ENCODE results near the gene GRIP1.

GRIP1 gene

GRCh38 chr12:66678338-66679275, at the start of gene GRIP1:
Gene GRIP1, minus strand, starts transcription at chr12:66679076. Its CDS starts 172 bp downstream, at chr12:66678904.
- no peak for DNase-seq

GRCh38 chr12:66726556-66726955, 47.7 kb upstream of the GRIP1 start:
- no peak for DNase-seq

GRCh38 chr12:66725031-66725430, 46.2 kb upstream of the GRIP1 start:
- DNase-seq = no peak

- no peak for DNase-seq
Observed at GRCh38 chr12:66724616-66725015, 45.7 kb upstream of the GRIP1 start.

- DNase-seq = no peak
Observed at GRCh38 chr12:66724026-66724425, 45.1 kb upstream of the GRIP1 start.

- DNase-seq = no peak
Observed at GRCh38 chr12:66719862-66720261, 41.0 kb upstream of the GRIP1 start.

- no peak for DNase-seq
Observed at GRCh38 chr12:66717036-66717673, 38.3 kb upstream of the GRIP1 start.

GRCh38 chr12:66716522-66716921, 37.6 kb upstream of the GRIP1 start:
- no peak for DNase-seq

GRCh38 chr12:66714709-66715108, 35.8 kb upstream of the GRIP1 start:
- no peak for DNase-seq

GRCh38 chr12:66713984-66714383, 35.1 kb upstream of the GRIP1 start:
- no peak for DNase-seq

GRCh38 chr12:66709893-66710292, 31.0 kb upstream of the GRIP1 start:
- DNase-seq = no peak

- no peak for DNase-seq
Observed at GRCh38 chr12:66709457-66709773, 30.5 kb upstream of the GRIP1 start.

- DNase-seq = no peak
Observed at GRCh38 chr12:66708704-66709456, 30.0 kb upstream of the GRIP1 start.

GRCh38 chr12:66707002-66707697, 28.3 kb upstream of the GRIP1 start:
- DNase-seq = no peak

- DNase-seq = no peak
Observed at GRCh38 chr12:66699738-66700482, 21.0 kb upstream of the GRIP1 start.

GRCh38 chr12:66698558-66698957, 19.7 kb upstream of the GRIP1 start:
- DNase-seq = no peak

- DNase-seq = no peak
Observed at GRCh38 chr12:66697404-66697803, 18.5 kb upstream of the GRIP1 start.

- no peak for DNase-seq
Observed at GRCh38 chr12:66694666-66695613, 16.1 kb upstream of the GRIP1 start.

GRCh38 chr12:66693901-66694513, 15.1 kb upstream of the GRIP1 start:
- DNase-seq = no peak

- no peak for DNase-seq
Observed at GRCh38 chr12:66692986-66693385, 14.1 kb upstream of the GRIP1 start.

- no peak for DNase-seq
Observed at GRCh38 chr12:66692170-66692569, 13.3 kb upstream of the GRIP1 start.
